Stimulated activated memory B cell treated with anti-CD40 and anti-IgM and Interleukin-4, amounts not matched to agents 10 μg/mL and 1 μg/mL and 100 μg/mL, for 72 hours (primary cell): ENCODE measurements around the gene ZRANB1.
A peak's percentile ranks its signal among the peaks of the same experiment; 100 is the strongest.
"Not testable (repeated sequence)": the region's sequence is repeated elsewhere in the genome, so short reads cannot be mapped to it uniquely, and the experiment has no call there.

Experiments
- ATAC-seq: fragments of 150-1000 bp; cut with Tn5 transposase; 2 replicates; pipeline ENCODE4 v1.10.0; 2021
- H3K27ac Mint-ChIP-seq: one replicate; pipeline ENCODE4 v1.8.0; 2022; ENCODE audit warnings: mild to moderate bottlenecking, mixed read lengths
- H3K27me3 Mint-ChIP-seq: one replicate; pipeline ENCODE4 v1.8.0; 2022; ENCODE audit warnings: mixed read lengths
- H3K36me3 Mint-ChIP-seq: one replicate; pipeline ENCODE4 v1.8.0; 2022; ENCODE audit warnings: mixed read lengths
- H3K4me1 Mint-ChIP-seq: one replicate; pipeline ENCODE4 v1.8.0; 2022; ENCODE audit warnings: mixed read lengths
- H3K4me3 Mint-ChIP-seq: one replicate; pipeline ENCODE4 v1.8.0; 2022; ENCODE audit warnings: mild to moderate bottlenecking, moderate library complexity, mixed read lengths
- H3K9me3 Mint-ChIP-seq: one replicate; pipeline ENCODE4 v1.8.0; 2022; ENCODE audit warnings: mixed read lengths

Gene ZRANB1

DNA sequence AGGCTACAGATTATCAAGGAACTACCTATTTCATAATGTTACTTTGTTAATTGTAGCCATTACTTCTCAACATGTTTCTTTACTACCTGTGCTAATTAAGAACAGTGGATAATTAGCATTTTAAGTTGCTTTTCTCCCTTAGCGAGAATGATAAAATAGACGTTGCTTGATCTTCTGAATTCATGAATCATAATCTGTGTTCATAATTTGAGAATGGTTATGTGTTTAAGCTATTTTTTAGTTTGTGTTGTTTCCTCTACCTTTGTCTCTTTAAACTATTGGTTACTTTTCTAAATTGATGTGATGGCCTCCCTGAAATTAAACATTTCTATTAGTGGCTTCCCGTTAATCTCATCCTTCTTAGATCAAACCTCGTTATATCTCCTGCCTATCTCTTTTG lies at the start of gene ZRANB1:
Gene ZRANB1 (plus strand): TSS at position 301 of the 400 bp plus-strand sequence. CDS start 371 bp downstream, outside the sequence.
- H3K27me3 Mint-ChIP-seq: no peaks in the 10 kb centered on the region
- H3K27ac Mint-ChIP-seq: no peak within 1 kb of the TSS
- no peak within 1 kb of the TSS for H3K4me3 Mint-ChIP-seq
- H3K36me3 Mint-ChIP-seq: peaks cover 12% of the 10 kb centered on the region
- ATAC-seq: no peak
- H3K9me3 Mint-ChIP-seq: no peaks in the 10 kb centered on the region
- H3K4me1 Mint-ChIP-seq: peaks cover 53% of the 10 kb centered on the region

DNA sequence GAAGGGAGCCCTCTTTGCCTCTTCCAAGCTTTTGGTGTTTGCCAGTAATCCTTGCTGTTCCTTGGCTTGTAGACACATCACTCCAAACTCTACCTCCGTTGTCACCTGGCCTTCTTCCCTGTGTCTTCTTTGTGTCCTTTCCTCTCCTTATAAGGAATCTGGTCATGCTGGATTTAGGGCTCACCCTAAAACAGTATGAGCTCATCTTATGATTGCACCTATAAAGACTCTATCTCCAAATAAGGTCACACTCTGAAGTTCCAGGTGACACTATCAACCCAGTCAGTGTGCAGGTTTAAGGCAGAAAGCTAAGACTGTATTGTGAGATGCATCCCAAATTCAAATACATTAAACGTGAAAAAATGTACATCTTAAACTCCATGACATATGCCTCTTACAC lies 49.0 kb upstream of the ZRANB1 start:
- ATAC-seq: no peak
- no peaks in the 10 kb centered on the region for H3K27me3 Mint-ChIP-seq
- no peak overlapping the region for H3K4me3 Mint-ChIP-seq
- no peaks in the 10 kb centered on the region for H3K36me3 Mint-ChIP-seq
- H3K9me3 Mint-ChIP-seq: no peaks in the 10 kb centered on the region
- no peaks in the 10 kb centered on the region for H3K4me1 Mint-ChIP-seq
- no peak overlapping the region for H3K27ac Mint-ChIP-seq

DNA sequence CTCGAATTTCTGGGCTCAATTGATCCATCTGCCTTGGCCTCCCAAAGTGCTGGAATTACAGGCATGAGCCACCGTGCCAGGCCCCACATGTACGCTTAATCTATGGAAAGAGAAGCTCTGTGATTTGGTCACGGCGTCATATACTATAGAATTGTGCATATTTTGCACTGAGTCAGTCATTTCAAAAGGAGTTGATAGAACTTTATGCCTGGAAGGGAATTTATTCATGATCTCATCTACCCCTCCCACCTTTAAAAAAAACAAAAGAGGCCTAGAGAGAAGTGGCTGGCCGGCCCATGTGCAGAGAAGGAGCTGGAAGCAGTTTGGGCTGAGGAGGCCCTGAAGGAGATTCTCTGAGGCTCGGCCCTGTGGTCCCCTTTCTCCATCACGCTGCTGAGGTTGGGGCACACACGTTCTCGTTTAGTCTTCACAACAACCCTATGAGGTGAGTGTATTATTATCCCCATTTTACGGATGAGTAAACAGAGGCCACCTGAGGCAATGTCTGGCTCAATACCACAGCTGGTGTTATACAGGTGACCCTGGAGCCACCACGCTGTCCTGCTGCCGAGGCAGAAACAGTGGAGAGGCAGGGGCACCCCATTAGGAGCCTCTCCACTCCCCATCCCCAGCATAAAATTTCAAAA lies 47.2 kb upstream of the ZRANB1 start:
- no peak overlapping the region for H3K4me3 Mint-ChIP-seq
- H3K4me1 Mint-ChIP-seq: no peaks in the 10 kb centered on the region
- peaks cover 11% of the 10 kb centered on the region for H3K27me3 Mint-ChIP-seq
- H3K27ac Mint-ChIP-seq: no peak overlapping the region
- no peak for ATAC-seq
- H3K9me3 Mint-ChIP-seq: no peaks in the 10 kb centered on the region
- H3K36me3 Mint-ChIP-seq: no peaks in the 10 kb centered on the region

DNA sequence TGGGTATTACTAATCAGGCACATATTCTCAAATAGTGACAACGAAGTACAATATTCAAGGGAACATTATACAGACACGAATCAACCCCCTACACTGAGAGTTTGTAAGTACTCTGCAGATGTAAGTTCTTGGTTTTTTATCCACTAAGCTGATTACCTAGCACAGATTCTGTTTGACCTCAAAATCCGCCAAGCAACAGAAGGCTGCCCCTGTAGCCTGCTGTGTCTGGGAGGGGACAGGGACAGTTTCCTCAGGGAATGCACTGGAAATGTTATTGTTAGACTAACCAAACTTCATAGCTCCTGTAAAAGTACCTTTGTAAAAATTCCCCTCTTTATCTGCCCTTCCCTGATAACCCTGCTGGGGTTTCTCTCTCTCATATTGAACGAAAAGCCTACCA lies 45.2 kb upstream of the ZRANB1 start:
- H3K4me1 Mint-ChIP-seq: no peaks in the 10 kb centered on the region
- no peaks in the 10 kb centered on the region for H3K9me3 Mint-ChIP-seq
- no peak overlapping the region for H3K27ac Mint-ChIP-seq
- ATAC-seq: no peak
- no peaks in the 10 kb centered on the region for H3K36me3 Mint-ChIP-seq
- peaks cover 11% of the 10 kb centered on the region for H3K27me3 Mint-ChIP-seq
- no peak overlapping the region for H3K4me3 Mint-ChIP-seq

DNA sequence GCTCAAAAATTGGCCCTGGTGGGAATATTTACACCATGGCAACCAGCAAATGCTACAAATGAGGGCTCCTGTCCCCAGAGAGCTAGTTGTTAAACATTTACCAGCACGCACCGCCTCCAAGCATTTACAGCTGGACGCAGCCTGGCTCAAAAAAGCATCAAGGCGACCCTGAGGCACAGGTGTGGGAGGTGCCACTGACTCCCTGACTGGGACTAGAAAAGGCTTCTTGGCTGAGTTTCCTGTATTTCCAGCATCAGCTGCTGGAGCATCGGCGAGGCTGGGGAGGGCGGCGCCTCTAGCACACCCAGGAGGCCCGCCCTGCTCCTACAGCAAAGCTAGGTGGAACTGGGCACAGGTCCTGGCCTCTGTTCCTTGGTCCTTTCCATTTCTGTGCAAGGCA lies 43.5 kb upstream of the ZRANB1 start:
- H3K36me3 Mint-ChIP-seq: no peaks in the 10 kb centered on the region
- no peak for ATAC-seq
- H3K4me1 Mint-ChIP-seq: no peaks in the 10 kb centered on the region
- H3K9me3 Mint-ChIP-seq: no peaks in the 10 kb centered on the region
- H3K4me3 Mint-ChIP-seq: no peak overlapping the region
- no peak overlapping the region for H3K27ac Mint-ChIP-seq
- peaks cover 17% of the 10 kb centered on the region for H3K27me3 Mint-ChIP-seq

DNA sequence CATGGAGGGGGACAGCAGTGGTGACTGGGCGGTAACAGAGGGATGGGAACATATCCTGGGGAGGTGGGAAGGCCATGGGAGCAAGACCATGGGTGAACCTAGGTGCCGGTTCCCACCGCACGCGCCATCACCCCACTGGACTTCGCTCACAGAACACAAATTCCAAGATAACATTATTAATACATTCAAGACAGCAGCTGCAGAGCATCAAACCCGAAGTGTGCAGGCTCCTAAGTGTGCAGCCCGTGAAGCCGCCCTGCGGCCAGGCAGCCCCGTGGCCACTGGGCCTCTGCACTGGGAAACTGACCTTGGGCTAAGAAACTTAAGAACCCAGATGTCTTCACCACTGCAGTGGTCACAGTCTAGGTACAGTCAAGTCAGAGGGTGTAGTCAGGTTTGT lies 42.8 kb upstream of the ZRANB1 start:
- Mint-ChIP-seq H3K27me3 (peaks cover 20% of the 10 kb centered on the region), H3K4me1 (no peaks in the 10 kb centered on the region), H3K4me3 (no peak overlapping the region), H3K27ac (no peak overlapping the region), H3K36me3 (no peaks in the 10 kb centered on the region), H3K9me3 (no peaks in the 10 kb centered on the region)
- ATAC-seq: peak; percentile 24

DNA sequence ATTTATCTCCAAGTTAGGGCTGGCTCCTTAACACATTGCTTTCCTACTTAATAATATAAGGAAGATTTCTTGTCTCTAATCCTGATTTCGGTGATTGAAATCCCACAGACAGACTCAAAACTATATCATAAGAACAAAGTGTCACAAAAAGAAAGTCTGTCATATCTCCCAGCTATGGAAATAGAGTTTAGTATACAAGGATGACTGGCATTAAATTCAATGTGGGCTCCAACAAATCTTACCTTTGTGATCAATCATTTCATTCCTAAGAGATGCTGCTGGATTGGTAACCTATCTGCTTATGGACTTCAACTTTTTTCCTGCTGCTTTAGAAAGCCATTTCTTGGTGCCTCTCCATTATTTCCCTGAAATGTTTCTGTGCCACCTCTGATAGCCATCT lies 39.5 kb upstream of the ZRANB1 start:
- Mint-ChIP-seq H3K36me3 (no peaks in the 10 kb centered on the region), H3K4me3 (no peak overlapping the region), H3K27ac (no peak overlapping the region), H3K4me1 (no peaks in the 10 kb centered on the region), H3K27me3 (peaks cover 30% of the 10 kb centered on the region), H3K9me3 (no peaks in the 10 kb centered on the region)
- no peak for ATAC-seq

DNA sequence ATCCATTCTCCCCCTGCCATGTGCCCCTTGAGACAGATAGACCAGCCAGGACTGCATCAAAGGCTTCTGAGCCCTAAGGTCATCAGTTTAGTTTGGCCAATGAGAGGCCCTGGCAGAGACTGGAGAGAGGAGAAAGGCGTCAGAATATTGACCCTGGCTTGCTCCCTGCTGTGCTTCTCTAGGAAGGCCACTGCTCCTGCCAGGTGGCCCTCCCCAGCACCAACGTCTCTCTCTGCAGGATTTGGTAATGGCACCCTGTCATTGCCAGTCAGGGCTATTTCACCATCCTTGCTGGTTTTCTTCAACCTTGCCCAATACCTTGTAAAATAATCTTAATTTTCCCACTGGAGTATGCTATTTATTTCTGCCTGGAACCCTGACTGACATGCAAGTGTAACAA lies 38.8 kb upstream of the ZRANB1 start:
- H3K4me1 Mint-ChIP-seq: no peaks in the 10 kb centered on the region
- no peaks in the 10 kb centered on the region for H3K36me3 Mint-ChIP-seq
- H3K9me3 Mint-ChIP-seq: no peaks in the 10 kb centered on the region
- ATAC-seq: no peak
- H3K27me3 Mint-ChIP-seq: peaks cover 31% of the 10 kb centered on the region
- H3K4me3 Mint-ChIP-seq: no peak overlapping the region
- no peak overlapping the region for H3K27ac Mint-ChIP-seq

DNA sequence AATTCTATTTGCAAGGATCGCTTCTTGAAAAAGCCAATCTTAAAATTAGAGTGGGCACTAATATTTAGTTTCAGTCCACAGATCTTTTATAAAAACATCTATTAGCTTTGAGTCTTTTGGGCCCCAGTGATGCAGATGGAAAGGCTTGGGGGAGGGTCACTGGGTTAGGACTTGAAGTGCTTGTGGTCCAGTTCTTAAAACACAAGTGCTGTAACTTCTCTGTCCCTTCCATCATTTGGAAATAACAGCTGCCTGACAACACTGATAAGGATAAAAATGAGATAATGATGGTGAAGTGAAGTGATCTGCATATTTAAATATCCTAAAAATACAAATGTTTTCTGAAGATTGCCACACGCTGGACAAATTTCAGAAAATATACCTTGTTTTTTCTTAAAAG lies 37.1 kb upstream of the ZRANB1 start:
- peaks cover 19% of the 10 kb centered on the region for H3K27me3 Mint-ChIP-seq
- no peak overlapping the region for H3K27ac Mint-ChIP-seq
- no peak for ATAC-seq
- H3K9me3 Mint-ChIP-seq: no peaks in the 10 kb centered on the region
- H3K4me1 Mint-ChIP-seq: no peaks in the 10 kb centered on the region
- H3K4me3 Mint-ChIP-seq: no peak overlapping the region
- H3K36me3 Mint-ChIP-seq: no peaks in the 10 kb centered on the region

DNA sequence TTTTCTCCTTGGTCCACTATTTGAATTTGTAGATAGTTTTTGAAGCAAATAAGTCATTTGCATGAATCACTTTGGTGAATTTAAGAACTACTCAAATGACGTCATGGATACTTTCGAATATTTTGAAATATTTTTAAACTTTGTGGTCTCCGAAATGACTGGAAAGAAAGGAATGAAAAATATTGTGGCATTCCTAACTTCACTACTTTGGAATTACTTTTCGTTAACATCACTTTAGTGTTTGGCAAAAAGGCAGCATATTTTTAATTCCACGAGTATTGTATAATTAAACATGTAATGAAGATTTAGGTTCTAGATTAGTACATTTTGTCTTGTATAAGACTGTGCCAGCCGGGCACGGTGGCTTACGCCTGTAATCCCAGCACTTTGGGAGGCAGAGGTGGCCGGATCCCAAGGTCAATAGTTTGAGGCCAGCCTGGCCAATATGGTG lies 35.3 kb upstream of the ZRANB1 start:
- no peak for ATAC-seq
- no peak overlapping the region for H3K4me3 Mint-ChIP-seq
- H3K27me3 Mint-ChIP-seq: peaks cover 26% of the 10 kb centered on the region
- H3K4me1 Mint-ChIP-seq: no peaks in the 10 kb centered on the region
- no peaks in the 10 kb centered on the region for H3K9me3 Mint-ChIP-seq
- no peaks in the 10 kb centered on the region for H3K36me3 Mint-ChIP-seq
- no peak overlapping the region for H3K27ac Mint-ChIP-seq

DNA sequence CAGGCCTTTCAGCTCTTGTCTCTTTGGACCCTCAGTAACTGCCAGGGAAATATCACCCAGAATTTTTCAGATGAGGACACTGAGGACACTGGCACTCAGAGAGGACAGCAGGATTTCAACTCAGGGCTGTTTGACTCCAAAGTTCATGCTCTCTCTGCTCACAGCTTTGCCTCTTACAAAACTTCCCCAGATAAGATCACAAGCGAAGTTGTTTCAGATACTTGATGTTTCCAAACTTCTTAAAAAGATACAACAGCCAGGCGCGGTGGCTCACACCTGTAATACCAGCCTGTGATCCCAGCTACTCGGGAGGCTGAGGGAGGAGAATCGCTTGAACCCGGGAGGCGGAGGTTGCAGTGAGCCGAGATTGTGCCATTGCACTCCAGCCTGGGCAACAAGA lies 32.4 kb upstream of the ZRANB1 start:
- no peak overlapping the region for H3K27ac Mint-ChIP-seq
- H3K4me1 Mint-ChIP-seq: no peaks in the 10 kb centered on the region
- no peak for ATAC-seq
- no peaks in the 10 kb centered on the region for H3K9me3 Mint-ChIP-seq
- peaks cover 29% of the 10 kb centered on the region for H3K27me3 Mint-ChIP-seq
- no peaks in the 10 kb centered on the region for H3K36me3 Mint-ChIP-seq
- H3K4me3 Mint-ChIP-seq: no peak overlapping the region

DNA sequence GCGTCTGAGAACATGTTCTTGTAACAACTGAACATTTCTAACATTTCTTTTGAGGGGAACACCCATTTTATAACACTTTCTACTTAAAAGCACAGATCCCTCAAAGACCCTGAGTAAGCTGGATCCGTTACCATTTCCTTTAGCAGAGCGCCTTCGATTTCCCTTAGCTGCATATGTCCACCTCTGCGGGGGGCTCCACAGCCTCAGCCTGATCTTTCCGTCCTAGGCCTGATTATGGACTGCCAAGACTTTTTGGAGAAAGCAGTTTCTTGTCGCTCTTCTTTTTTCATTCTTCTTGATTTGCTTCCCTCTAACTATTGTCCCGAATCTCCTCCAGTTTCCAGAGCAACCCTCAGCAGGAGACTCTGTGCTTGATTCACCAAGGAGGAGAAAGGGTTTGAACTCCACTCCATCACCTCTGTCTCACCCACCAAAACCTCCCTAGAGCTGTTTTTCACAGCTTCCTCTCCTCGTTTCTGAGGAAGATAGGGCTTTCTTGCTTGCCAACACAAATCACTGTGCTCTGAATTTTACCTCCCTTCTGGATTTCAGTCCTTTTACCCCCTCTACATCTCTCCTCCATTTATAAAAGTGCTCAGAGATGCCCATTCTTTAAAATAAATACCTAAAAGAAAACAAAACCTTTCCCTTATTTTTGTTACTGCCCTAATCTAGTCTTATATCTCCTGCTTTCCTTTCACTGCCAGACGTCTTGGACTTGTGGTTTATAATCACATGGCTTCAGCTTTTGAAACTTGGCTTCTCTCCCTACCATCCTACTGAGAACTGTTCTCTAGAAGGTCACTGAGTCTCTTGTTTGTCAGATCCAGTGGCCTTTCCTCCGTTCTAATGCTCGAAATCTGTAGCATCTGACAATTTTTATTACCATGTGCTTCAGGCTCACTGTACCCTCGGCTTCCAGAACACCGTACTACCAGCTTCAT lies 30.5 kb upstream of the ZRANB1 start:
- Mint-ChIP-seq H3K4me3 (no peak overlapping the region), H3K36me3 (no peaks in the 10 kb centered on the region), H3K27ac (peak overlapping the region; percentile 3), H3K4me1 (peaks cover 12% of the 10 kb centered on the region), H3K27me3 (peaks cover 29% of the 10 kb centered on the region), H3K9me3 (no peaks in the 10 kb centered on the region)
- no peak for ATAC-seq

DNA sequence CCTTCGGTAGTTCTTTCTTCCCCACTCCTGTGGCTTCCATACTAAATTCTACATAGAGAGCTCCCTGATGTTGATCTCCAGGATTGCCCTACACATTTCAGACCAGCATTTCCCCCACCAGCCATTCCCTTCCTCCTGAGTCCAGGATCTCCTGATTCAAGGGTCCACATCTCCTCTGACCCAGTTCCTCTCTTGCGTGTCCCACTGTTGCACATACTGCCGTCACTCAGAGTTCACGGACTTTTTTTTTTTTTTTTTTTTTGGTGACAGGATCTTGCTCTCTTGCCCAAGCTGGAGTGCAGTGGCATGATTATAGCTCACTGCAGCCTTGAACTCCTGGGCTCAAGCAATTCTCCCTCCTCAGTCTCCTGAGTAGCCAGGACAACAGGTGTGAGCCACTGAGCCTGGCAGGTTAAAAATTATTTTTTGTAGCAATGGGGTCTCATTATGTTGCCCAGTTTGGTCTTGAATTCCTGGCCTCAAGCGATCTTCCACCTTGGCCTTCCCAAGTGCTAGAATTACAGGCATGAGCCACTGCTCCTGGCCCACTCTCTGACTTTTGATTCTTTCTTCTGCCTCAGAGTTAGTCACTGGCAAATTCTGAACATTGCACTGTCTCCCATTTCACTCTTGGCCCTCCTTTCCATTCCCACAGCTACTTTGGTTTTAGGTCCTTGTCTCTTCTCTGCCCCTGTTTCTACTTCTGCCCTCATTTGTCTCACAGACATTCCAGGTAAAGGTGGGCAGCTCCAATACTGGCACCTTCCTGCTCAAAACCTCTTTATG lies 29.6 kb upstream of the ZRANB1 start:
- Mint-ChIP-seq H3K36me3 (no peaks in the 10 kb centered on the region), H3K27ac (peak overlapping the region; percentile 3), H3K9me3 (no peaks in the 10 kb centered on the region), H3K4me1 (peaks cover 12% of the 10 kb centered on the region), H3K4me3 (no peak overlapping the region), H3K27me3 (peaks cover 22% of the 10 kb centered on the region)
- no peak for ATAC-seq

DNA sequence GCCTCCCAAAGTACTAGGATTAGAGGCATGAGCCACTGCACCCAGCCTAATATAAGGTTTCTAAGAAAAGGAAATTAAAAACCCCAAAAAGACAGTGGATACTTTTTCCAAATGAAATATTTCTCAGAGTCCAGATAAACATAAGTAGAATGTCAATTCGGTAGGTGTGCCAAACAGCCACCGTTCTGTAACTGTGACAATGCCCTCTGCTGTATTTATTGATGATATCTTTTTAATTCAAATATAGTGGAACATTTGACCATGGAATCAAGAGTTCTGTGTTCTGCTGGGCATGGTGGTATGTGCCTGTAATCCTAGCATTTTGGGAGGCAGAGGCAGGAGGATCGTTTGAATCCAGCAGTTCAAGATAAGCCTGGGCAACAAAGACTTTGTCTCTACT lies 28.8 kb upstream of the ZRANB1 start:
- Mint-ChIP-seq H3K27me3 (peaks cover 19% of the 10 kb centered on the region), H3K27ac (no peak overlapping the region), H3K4me1 (peaks cover 20% of the 10 kb centered on the region), H3K4me3 (no peak overlapping the region), H3K36me3 (no peaks in the 10 kb centered on the region), H3K9me3 (no peaks in the 10 kb centered on the region)
- no peak for ATAC-seq

DNA sequence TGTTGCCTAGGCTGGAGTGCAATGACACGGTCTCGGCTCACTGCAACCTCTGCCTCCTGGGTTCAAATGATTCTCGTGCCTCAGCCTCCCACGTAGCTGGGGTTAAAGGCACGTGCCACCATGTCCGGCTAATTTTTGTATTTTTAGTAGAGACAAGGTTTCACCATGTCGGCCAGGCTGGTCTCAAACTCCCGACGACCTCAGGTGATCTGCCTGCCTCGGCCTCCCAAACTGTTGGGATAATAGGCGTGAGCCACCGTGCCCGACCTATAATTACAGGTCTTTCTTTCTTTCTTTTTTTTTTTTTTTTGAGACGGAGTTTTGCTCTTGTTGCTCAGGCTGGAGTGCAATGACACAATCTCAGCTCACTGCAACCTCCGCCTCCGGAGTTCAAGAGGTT lies 27.5 kb upstream of the ZRANB1 start:
- H3K27ac Mint-ChIP-seq, ATAC-seq, H3K9me3 Mint-ChIP-seq, H3K4me3 Mint-ChIP-seq, H3K36me3 Mint-ChIP-seq: not testable (repeated sequence)
- Mint-ChIP-seq H3K4me1 (peaks cover 32% of the 10 kb centered on the region), H3K27me3 (peaks cover 19% of the 10 kb centered on the region)
